DMS114 treated with DMSO at 0.1 percent for 48 hours (cell line): ENCODE data around the gene ARNT2.
A peak's percentile ranks its signal among the peaks of the same experiment; 100 is the strongest.
"Not testable (repeated sequence)": the region's sequence is repeated elsewhere in the genome, so short reads cannot be mapped to it uniquely, and the experiment has no call there.

Experiments used
- DNase-seq: peaks from one replicate; lab custom pipeline; 2025; ENCODE audit not compliant: unreplicated experiment; lab: John Stamatoyannopoulos, UW

Gene ARNT2

GRCh38 chr15:80404057-80404760 is at the start of gene ARNT2:
Gene ARNT2 (plus strand): TSS chr15:80404382. CDS start chr15:80404516, 134 bp downstream.
- no peak for DNase-seq

GRCh38 chr15:80367094-80367493 is 37.1 kb upstream of the ARNT2 start:
- no peak for DNase-seq

GRCh38 chr15:80367661-80368060 is 36.5 kb upstream of the ARNT2 start:
- no peak for DNase-seq

DNA sequence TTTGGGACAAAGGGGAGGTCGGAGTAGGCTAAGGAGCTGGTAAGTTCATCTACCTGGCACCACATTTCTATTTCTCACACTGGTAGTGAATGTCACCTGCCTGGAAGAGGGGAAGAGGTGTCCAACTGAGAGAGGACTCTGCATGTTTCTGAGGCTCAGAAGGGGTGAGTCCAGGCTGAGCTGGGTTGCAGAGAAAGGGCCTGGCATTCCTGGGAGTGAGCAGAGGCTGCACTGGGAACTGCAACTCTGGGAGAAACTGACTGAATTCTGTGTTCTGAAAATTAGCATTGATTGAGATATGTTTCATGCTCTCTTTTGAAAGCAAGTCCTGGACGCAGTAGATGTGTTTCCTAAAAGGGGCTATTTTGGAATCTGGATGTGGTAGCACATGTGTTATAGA is 32.3 kb upstream of the ARNT2 start:
- no peak for DNase-seq

GRCh38 chr15:80374441-80374840 is 29.7 kb upstream of the ARNT2 start:
- DNase-seq: no peak

GRCh38 chr15:80375968-80376891 is 28.0 kb upstream of the ARNT2 start:
- no peak for DNase-seq

- DNase-seq: no peak
Measured at GRCh38 chr15:80379693-80380092, 24.5 kb upstream of the ARNT2 start.

DNA sequence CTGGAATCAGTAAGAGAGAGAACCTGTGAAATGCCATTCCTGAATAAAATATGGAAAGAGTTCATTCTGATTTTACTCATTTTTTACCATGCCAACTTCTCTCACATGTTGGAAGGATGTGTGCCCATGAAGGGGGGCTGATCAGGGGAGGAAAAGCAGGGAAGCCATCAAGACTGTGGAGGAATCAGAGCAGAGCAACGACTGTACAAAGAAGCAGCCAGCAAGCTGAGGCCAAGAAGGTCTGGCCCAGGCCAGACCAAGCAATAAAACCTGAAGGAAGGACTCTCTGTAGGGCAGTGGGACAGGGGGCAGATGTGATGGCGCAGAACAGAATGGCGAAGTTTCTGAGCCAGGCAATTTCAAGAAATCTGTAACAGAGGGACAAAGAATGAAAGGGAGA is 24.0 kb upstream of the ARNT2 start:
- DNase-seq: no peak

- no peak for DNase-seq
Measured at GRCh38 chr15:80382285-80382684, 21.9 kb upstream of the ARNT2 start.

- no peak for DNase-seq
Measured at GRCh38 chr15:80384432-80384831, 19.8 kb upstream of the ARNT2 start.

DNA sequence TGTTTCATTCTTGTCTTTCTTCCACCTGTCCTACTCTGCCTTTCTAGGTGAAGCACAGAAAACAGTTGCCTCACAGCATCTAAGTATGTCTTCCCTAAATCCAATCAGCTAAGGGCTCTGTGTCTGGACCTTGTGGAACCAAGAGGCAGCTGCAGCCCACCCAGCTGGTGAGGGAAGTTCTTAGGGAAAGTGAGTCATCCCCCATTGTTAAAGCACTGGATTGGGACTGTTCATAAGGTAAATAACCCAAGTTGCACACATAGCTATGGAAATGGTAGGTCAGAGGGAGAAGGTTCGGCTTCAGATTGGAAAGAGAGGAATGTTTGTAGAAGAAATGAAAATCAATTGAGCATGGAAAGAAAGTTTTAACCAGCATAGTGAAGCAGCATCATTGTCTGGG is 18.0 kb upstream of the ARNT2 start:
- DNase-seq: no peak

GRCh38 chr15:80388326-80388725 is 15.9 kb upstream of the ARNT2 start:
- DNase-seq: no peak

DNA sequence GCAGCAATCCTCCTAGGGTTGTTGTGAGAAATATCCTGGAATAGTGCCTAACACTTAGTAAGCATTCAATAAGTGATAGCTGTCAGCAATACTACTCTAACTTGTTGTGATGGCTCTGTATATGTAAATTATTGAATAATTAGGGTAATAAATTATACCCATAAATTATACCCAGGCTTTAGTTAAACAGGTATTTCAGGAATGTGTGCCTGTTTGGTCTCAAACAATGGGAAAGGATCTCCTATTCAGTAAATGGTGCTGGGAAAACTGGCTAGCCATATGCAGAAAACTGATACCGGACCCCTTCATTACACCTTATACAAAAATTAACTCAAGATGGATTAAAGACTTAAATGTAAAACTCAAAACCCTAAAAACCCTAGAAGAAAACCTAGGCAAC is 14.8 kb upstream of the ARNT2 start:
- no peak for DNase-seq

- DNase-seq: not testable (repeated sequence)
Measured at GRCh38 chr15:80390942-80391341, 13.2 kb upstream of the ARNT2 start.

GRCh38 chr15:80395616-80396015 is 8.6 kb upstream of the ARNT2 start:
- DNase-seq: no peak

DNA sequence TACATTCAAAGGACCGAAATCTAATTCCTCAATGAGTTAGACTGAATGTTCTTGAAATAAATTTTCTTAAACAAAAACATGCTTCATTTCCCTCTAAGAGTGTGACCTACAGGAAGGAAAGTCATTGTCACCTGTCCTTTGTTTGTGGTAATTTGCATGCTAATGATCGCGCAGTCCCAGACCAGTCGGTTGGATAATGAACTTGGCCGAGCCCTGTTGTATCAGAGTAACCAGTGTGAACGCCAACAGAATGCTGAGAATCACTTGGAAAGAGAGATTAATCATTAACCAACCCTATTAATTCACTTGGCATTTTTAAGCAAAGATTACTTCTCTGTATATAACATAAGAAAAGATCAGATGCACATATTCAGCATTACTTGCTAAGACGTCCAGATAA is 8.1 kb upstream of the ARNT2 start:
- DNase-seq: no peak

- DNase-seq: no peak
Measured at GRCh38 chr15:80399508-80399907, 4.7 kb upstream of the ARNT2 start.

- DNase-seq: no peak
Measured at GRCh38 chr15:80401456-80401855, 2.7 kb upstream of the ARNT2 start.

DNA sequence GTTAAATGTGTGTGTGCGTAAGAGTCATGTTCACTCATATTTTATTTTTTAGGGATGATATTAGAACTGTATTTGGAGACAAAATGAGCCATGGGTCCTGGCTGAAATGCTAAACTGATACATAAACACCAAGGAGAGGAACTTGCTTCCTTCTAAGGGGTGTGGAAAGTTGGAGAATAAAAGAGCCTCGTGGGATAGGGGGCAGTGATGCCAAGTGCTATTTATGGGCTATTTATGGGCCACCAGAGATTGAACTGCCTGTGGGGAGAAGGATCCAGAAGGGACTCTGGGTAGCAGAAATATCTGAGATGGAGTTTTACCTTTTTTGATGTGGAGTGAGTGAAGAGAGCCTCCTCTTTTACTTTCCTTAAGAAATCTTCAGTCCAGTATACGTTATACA is 1.8 kb upstream of the ARNT2 start:
- no peak for DNase-seq

DNA sequence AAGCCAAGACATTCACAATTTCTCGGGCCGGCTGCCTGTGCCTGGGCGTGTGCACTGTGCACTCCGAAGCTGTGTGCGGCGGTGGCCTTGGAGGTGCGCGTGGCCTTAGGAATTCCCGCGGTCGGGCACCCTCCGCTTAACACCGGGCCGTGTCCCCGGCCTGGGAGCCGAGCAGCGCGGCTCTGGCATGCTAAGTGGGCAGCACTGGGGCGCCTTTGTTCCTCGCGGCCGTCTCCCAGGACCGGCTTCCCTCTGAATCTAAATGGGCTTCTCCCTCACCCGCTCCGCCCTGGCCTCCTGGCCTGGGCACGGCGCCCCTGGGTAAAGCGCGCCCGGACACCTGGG is 498 bp upstream of the ARNT2 start:
- no peak for DNase-seq

DNA sequence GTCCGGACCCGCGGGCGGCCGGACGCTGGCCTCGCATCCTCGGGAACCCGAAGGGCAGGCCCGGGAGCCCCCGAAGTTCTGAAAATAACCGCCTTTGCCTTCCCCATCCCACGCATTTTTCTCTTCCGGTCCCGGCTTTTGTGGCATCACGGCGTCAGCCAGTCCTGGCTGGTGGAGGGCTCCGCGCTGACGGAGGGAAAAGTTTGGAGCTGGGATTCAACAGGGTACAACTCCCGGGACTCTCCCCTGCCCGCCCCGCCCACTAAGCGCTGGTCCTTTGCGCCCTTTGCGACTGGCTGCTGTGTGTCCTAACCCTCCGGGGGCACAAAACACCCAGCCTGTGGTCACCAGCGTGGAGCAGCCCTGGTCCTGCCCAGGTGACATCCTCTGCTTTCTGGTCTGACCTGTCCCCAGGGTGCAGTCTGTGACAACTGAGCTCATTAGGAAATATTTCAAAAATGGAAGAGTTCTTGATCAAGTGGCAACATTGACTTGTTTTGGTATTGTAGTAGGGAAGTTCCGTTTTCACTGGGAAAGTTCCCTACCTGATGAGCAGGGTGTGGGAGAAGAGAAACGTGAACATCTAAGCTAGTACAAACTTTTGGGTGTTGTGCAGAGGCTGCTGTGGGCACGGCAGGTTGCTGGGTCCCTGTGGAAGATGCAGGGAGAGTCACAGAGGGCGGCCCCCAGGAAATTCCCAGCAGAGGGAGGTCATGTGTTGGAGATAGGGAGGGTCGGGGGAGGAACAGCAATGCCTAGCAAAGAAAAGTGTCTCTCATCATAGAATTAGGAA is 775 bp downstream of the ARNT2 start:
- DNase-seq: peak; percentile 32

DNA sequence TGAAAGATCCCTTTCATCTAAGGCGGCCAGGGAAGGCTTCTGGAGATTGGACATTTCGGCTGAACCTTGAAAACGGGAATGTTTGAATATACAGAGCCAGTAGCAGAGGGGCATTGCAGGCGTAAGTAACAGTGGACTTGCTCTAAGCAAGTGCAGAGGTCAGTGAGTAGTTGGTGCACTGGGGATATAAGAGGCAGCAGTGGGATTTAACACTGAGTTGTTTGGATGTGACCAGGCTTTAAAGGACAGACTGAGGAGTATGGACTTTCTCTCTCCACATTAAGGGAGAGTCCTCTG is 1.3 kb downstream of the ARNT2 start:
- no peak for DNase-seq
